ENCODE results near the gene COPZ2. TPM values are rescaled to one million over a fixed set of nuclear protein-coding genes. Genes with fewer than 3 reads are reported as not detected.

Gene COPZ2
- total RNA-seq, 1 donor from 2014 or later = 34.4 TPM

- Histone ChIP-seq H3K4me1 (peaks cover 6% of the 10 kb centered on the region), H3K27ac (no peak overlapping the region), H3K36me3 (no peaks in the 10 kb centered on the region), H3K27me3 (no peaks in the 10 kb centered on the region), H3K9me3 (no peaks in the 10 kb centered on the region), H3K4me3 (no peak overlapping the region)
- TF ChIP-seq POLR2A (IDR thresholded peaks at IDR 0.05) (no peak), POLR2AphosphoS5 (IDR thresholded peaks at IDR 0.05; ENCODE audit: insufficient read depth in 1 of 2, low read depth in 1 of 2) (no peak), CTCF (IDR thresholded peaks at IDR 0.05) (no peak)
- no peak for DNase-seq (ENCODE audit: extremely low spot score in 2 of 2)
- intact Hi-C loops (cut with DNase I) = no loop called here
Observed at GRCh38 chr17:47997586-47997985, 40.0 kb downstream of the COPZ2 start.

GRCh38 chr17:47996201-47996600, 41.4 kb downstream of the COPZ2 start:
- intact Hi-C loops (cut with DNase I) = no loop called here
- TF ChIP-seq POLR2A (IDR thresholded peaks at IDR 0.05) = no peak
- TF ChIP-seq POLR2AphosphoS5 (IDR thresholded peaks at IDR 0.05; ENCODE audit: insufficient read depth in 1 of 2, low read depth in 1 of 2) = no peak
- TF ChIP-seq CTCF (IDR thresholded peaks at IDR 0.05) = no peak
- Histone ChIP-seq H3K4me1 (no peaks in the 10 kb centered on the region), H3K4me3 (no peak overlapping the region), H3K27ac (no peak overlapping the region), H3K9me3 (no peaks in the 10 kb centered on the region), H3K36me3 (no peaks in the 10 kb centered on the region), H3K27me3 (no peaks in the 10 kb centered on the region)
- DNase-seq (ENCODE audit: extremely low spot score in 2 of 2) = no peak

GRCh38 chr17:47995241-47995935, 42.2 kb downstream of the COPZ2 start:
- intact Hi-C loops (cut with DNase I) = no loop called here
- H3K27me3 ChIP-seq = no peaks in the 10 kb centered on the region
- TF ChIP-seq POLR2A (IDR thresholded peaks at IDR 0.05) = no peak
- TF ChIP-seq CTCF (IDR thresholded peaks at IDR 0.05) = no peak
- TF ChIP-seq POLR2AphosphoS5 (IDR thresholded peaks at IDR 0.05; ENCODE audit: insufficient read depth in 1 of 2, low read depth in 1 of 2) = no peak
- no peak for DNase-seq (ENCODE audit: extremely low spot score in 2 of 2)
- no peaks in the 10 kb centered on the region for H3K4me1 ChIP-seq
- no peak overlapping the region for H3K4me3 ChIP-seq
- H3K9me3 ChIP-seq = no peaks in the 10 kb centered on the region
- H3K27ac ChIP-seq = no peak overlapping the region
- H3K36me3 ChIP-seq = no peaks in the 10 kb centered on the region

- intact Hi-C loops (cut with DNase I) = no loop called here
- H3K4me3 ChIP-seq = no peak overlapping the region
- H3K4me1 ChIP-seq = no peaks in the 10 kb centered on the region
- H3K9me3 ChIP-seq = no peaks in the 10 kb centered on the region
- H3K27me3 ChIP-seq = no peaks in the 10 kb centered on the region
- TF ChIP-seq CTCF (IDR thresholded peaks at IDR 0.05) (no peak), POLR2AphosphoS5 (IDR thresholded peaks at IDR 0.05; ENCODE audit: insufficient read depth in 1 of 2, low read depth in 1 of 2) (no peak), POLR2A (IDR thresholded peaks at IDR 0.05) (no peak)
- no peak overlapping the region for H3K27ac ChIP-seq
- no peaks in the 10 kb centered on the region for H3K36me3 ChIP-seq
- no peak for DNase-seq (ENCODE audit: extremely low spot score in 2 of 2)
Observed at GRCh38 chr17:47994724-47995123, 42.9 kb downstream of the COPZ2 start.

- H3K27me3 ChIP-seq = no peaks in the 10 kb centered on the region
- H3K4me3 ChIP-seq = no peak overlapping the region
- H3K27ac ChIP-seq = no peak overlapping the region
- no peak for DNase-seq (ENCODE audit: extremely low spot score in 2 of 2)
- TF ChIP-seq POLR2A (IDR thresholded peaks at IDR 0.05) = no peak
- no peaks in the 10 kb centered on the region for H3K4me1 ChIP-seq
- no peaks in the 10 kb centered on the region for H3K9me3 ChIP-seq
- no peaks in the 10 kb centered on the region for H3K36me3 ChIP-seq
- intact Hi-C loops (cut with DNase I) = no loop called here
Observed at GRCh38 chr17:47993964-47994363, 43.6 kb downstream of the COPZ2 start.
